ENCODE measurements around the gene RAPSN.

The RAPSN gene

GRCh38 chr11:47393163-47394049 is 55.5 kb downstream of the RAPSN start (continued):
- no peak for TF ChIP-seq ZNF184 (tag by site-specific recombination; IDR thresholded peaks at IDR 0.05)

DNA sequence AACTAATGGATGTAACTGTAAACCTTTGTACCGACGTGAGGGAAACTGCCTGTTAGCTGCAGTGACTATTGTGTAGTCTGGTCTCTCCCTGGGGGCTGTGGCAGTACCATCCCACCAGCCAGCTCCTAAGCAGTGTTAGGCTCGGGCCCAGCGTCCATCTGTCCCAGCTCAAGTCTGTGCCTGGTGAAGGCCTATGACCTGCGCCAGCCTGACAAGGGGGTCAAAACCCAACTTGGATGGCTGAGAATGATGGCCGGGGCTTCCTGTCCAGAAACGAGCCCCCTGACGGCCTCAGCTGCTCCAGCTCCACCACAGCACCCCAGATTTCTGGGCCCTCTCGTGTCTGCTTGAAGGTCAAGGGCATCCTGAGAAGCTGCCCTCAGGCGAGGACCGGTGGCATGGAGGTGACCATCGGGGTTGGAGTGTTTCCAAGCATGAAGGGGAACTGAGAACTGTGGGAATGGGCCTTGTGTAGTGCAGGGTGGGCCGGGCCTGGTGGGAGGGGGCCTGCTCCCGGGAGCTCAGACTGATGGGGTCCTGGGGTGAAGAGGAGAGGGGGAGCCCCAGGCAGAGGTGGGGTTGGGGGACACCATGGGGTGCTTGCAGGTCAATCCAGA is 56.3 kb downstream of the RAPSN start:
- POLR2A ChIA-PET = interaction anchor here (0.6 kb wide), 1 partner anchor 22 kb away, joined by 3 read pairs; no protein-coding TSS in a partner anchor

GRCh38 chr11:47391711-47392432 is 57.1 kb downstream of the RAPSN start:
- H3K4me1 ChIP-seq (ENCODE audit: control insufficient read depth, insufficient read depth, low read length) = no peaks in the 10 kb centered on the region
- ChIA-PET POLR2A (interaction anchor here (1.0 kb wide), 1 partner anchor 8 kb away, joined by 3 read pairs; no protein-coding TSS in a partner anchor), CTCF (interaction anchor here (0.5 to 2.1 kb wide), 5 partner anchors 18 to 64 kb away, joined by 3 to 10 read pairs (median 4); no protein-coding TSS in a partner anchor)
- no peak overlapping the region for H3K4me3 ChIP-seq (ENCODE audit: low read depth, low read length)
- TF ChIP-seq SCRT2 (tag by site-specific recombination; IDR thresholded peaks at IDR 0.05) (0 out of 2 replicates have a peak, but pooled peaks have one; percentile 11), GLI2 (tag by site-specific recombination; IDR thresholded peaks at IDR 0.05; ENCODE audit: borderline replicate concordance, low read depth) (no peak)
- H3K36me3 ChIP-seq (ENCODE audit: control insufficient read depth in 2 of 2, insufficient read depth in 1 of 2, low read length in 2 of 2) = no peaks in the 10 kb centered on the region
- no peaks in the 10 kb centered on the region for H3K9me3 ChIP-seq (ENCODE audit: control insufficient read depth, insufficient read depth, low read depth, low read length)
- no peak overlapping the region for H3K27ac ChIP-seq (ENCODE audit: extremely low read depth, low read depth, low read length)

More for the DNA sequence above, 56.3 kb downstream of the RAPSN start:
- Histone ChIP-seq H3K36me3 (ENCODE audit: control insufficient read depth in 2 of 2, insufficient read depth in 1 of 2, low read length in 2 of 2) (no peaks in the 10 kb centered on the region), H3K27ac (ENCODE audit: extremely low read depth, low read depth, low read length) (no peak overlapping the region), H3K4me3 (ENCODE audit: low read depth, low read length) (no peak overlapping the region), H3K9me3 (ENCODE audit: control insufficient read depth, insufficient read depth, low read depth, low read length) (no peaks in the 10 kb centered on the region), H3K4me1 (ENCODE audit: control insufficient read depth, insufficient read depth, low read length) (no peaks in the 10 kb centered on the region)
- CTCF ChIA-PET = interaction anchor here (0.6 to 2.1 kb wide), 6 partner anchors 18 to 80 kb away, joined by 3 to 10 read pairs (median 5); no protein-coding TSS in a partner anchor
- TF ChIP-seq, protein P1, sequence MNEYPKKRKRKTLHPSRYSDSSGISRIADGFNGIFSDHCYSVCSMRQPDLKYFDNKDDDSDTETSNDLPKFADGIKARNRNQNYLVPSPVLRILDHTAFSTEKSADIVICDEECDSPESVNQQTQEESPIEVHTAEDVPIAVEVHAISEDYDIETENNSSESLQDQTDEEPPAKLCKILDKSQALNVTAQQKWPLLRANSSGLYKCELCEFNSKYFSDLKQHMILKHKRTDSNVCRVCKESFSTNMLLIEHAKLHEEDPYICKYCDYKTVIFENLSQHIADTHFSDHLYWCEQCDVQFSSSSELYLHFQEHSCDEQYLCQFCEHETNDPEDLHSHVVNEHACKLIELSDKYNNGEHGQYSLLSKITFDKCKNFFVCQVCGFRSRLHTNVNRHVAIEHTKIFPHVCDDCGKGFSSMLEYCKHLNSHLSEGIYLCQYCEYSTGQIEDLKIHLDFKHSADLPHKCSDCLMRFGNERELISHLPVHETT (tag by site-specific recombination; IDR thresholded peaks at IDR 0.05) = no peak
- no peak for TF ChIP-seq ZNF169 (tag by site-specific recombination; IDR thresholded peaks at IDR 0.05)
- TF ChIP-seq KLF10 (tag by site-specific recombination; IDR thresholded peaks at IDR 0.05) = no peak
- TF ChIP-seq INSM2 (tag by site-specific recombination; IDR thresholded peaks at IDR 0.05) = no peak
- no peak for TF ChIP-seq SP2 (tag by site-specific recombination; IDR thresholded peaks at IDR 0.05)
- TF ChIP-seq ZNF768 (tag by site-specific recombination; IDR thresholded peaks at IDR 0.05) = no peak
- no peak for TF ChIP-seq ZNF23 (tag by site-specific recombination; IDR thresholded peaks at IDR 0.05; ENCODE audit: borderline replicate concordance)
- no peak for TF ChIP-seq ZNF664 (tag by site-specific recombination; IDR thresholded peaks at IDR 0.05)
- TF ChIP-seq ZFP69B (tag by site-specific recombination; IDR thresholded peaks at IDR 0.05) = no peak
- TF ChIP-seq ZNF561 (tag by site-specific recombination; IDR thresholded peaks at IDR 0.05; ENCODE audit: borderline replicate concordance) = no peak
- TF ChIP-seq ZNF404 (tag by site-specific recombination; IDR thresholded peaks at IDR 0.05) = no peak
- TF ChIP-seq, protein P2, sequence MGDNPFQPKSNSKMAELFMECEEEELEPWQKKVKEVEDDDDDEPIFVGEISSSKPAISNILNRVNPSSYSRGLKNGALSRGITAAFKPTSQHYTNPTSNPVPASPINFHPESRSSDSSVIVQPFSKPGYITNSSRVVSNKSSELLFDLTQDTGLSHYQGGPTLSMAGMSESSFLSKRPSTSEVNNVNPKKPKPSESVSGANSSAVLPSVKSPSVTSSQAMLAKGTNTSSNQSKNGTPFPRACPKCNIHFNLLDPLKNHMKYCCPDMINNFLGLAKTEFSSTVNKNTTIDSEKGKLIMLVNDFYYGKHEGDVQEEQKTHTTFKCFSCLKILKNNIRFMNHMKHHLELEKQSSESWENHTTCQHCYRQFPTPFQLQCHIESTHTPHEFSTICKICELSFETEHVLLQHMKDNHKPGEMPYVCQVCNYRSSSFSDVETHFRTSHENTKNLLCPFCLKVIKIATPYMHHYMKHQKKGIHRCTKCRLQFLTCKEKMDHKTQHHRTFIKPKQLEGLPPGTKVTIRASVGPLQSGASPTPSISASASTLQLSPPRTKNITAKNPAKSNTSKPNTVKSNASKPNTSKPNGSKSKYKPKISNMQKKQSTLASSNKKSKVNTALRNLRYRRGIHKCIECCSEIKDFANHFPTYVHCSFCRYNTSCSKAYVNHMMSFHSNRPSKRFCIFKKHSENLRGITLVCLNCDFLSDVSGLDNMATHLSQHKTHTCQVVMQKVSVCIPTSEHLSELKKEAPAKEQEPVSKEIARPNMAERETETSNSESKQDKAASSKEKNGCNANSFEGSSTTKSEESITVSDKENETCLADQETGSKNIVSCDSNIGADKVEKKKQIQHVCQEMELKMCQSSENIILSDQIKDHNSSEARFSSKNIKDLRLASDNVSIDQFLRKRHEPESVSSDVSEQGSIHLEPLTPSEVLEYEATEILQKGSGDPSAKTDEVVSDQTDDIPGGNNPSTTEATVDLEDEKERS (tag by site-specific recombination; IDR thresholded peaks at IDR 0.05) = no peak
- TF ChIP-seq ZNF433 (tag by site-specific recombination; IDR thresholded peaks at IDR 0.05; ENCODE audit: low read depth) = no peak
